Neural progenitor cell (in vitro differentiated cells): ENCODE results near the gene MACROD2. TPM values are rescaled to one million over a fixed set of nuclear protein-coding genes. Genes with fewer than 3 reads are reported as not detected.

Experiments
- DNase-seq: peaks from one replicate; pipeline ENCODE4 v3.0.0-alpha.2; 2016; ENCODE audit warnings: low spot score
- H2AFZ ChIP-seq: fragments of 200-600 bp; sonication (generic); replicated peaks from 2 replicates; pipeline ENCODE4 v1.6.1; 2016; ENCODE audit warnings: antibody characterized with exemption
- H3F3A ChIP-seq: fragments of 200-600 bp; sonication (generic); 2 replicates; pipeline ENCODE4 v1.6.1; 2016; ENCODE audit warnings: antibody characterized with exemption, low read depth
- H3K27ac ChIP-seq: fragments of 200-600 bp; sonication (generic); 2 replicates; pipeline ENCODE4 v1.5.1; 2016; ENCODE audit warnings: mild to moderate bottlenecking
- H3K27me3 ChIP-seq: fragments of 200-600 bp; sonication (generic); 2 replicates; pipeline ENCODE4 v1.6.1; 2016; ENCODE audit warnings: mild to moderate bottlenecking, moderate library complexity
- H3K36me3 ChIP-seq: fragments of 200-600 bp; sonication (generic); 2 replicates; pipeline ENCODE4 v1.5.1; 2016
- H3K4me1 ChIP-seq: fragments of 200-600 bp; sonication (generic); 2 replicates; pipeline ENCODE4 v1.6.1; 2016; ENCODE audit warnings: mixed run types
- H3K4me2 ChIP-seq: fragments of 200-600 bp; sonication (generic); 2 replicates; pipeline ENCODE4 v1.6.1; 2016
- H3K4me3 ChIP-seq: fragments of 200-600 bp; sonication (generic); 2 replicates; pipeline ENCODE4 v1.5.1; 2016
- H3K79me2 ChIP-seq: fragments of 200-600 bp; sonication (generic); 2 replicates; pipeline ENCODE4 v1.6.1; 2016; ENCODE audit warnings: low read depth
- H3K9ac ChIP-seq: fragments of 200-600 bp; sonication (generic); 2 replicates; pipeline ENCODE4 v1.6.1; 2016
- H3K9me3 ChIP-seq: fragments of 200-600 bp; sonication (generic); 2 replicates; pipeline ENCODE4 v1.5.1; 2016; ENCODE audit warnings: low read depth
- H4K20me1 ChIP-seq: fragments of 200-600 bp; sonication (generic); 2 replicates; pipeline ENCODE4 v1.6.1; 2016; ENCODE audit warnings: low read depth
- H3K27ac Mint-ChIP-seq: 3 replicates; pipeline ENCODE4 v1.8.0; 2021; ENCODE audit warnings: mixed read lengths
- H3K27me3 Mint-ChIP-seq: 2 replicates; pipeline ENCODE4 v1.8.0; 2022; ENCODE audit warnings: low read depth, mild to moderate bottlenecking, inconsistent platforms, moderate library complexity, mixed read lengths; ENCODE audit not compliant: insufficient read depth
- H3K36me3 Mint-ChIP-seq: 3 replicates; pipeline ENCODE4 v1.8.0; 2021; ENCODE audit warnings: mixed read lengths
- H3K4me1 Mint-ChIP-seq: 3 replicates; pipeline ENCODE4 v1.8.0; 2021; ENCODE audit warnings: mixed read lengths
- H3K4me3 Mint-ChIP-seq: 3 replicates; pipeline ENCODE4 v1.8.0; 2021; ENCODE audit warnings: mild to moderate bottlenecking, moderate library complexity, mixed read lengths
- H3K9me3 Mint-ChIP-seq: 3 replicates; pipeline ENCODE4 v1.8.0; 2020; ENCODE audit warnings: mixed read lengths
- CTCF ChIP-seq: fragments of 200-600 bp; sonication (generic); IDR thresholded peaks from 2 replicates; pipeline ENCODE4 v1.5.1; 2017; ENCODE audit warnings: antibody characterized with exemption, mild to moderate bottlenecking
- EZH2 ChIP-seq: fragments of 200-600 bp; sonication (generic); IDR thresholded peaks from 2 replicates; pipeline ENCODE4 v1.6.1; 2017; ENCODE audit warnings: antibody characterized with exemption, mild to moderate bottlenecking, moderate library complexity
- EZH2phosphoT487 ChIP-seq: fragments of 200-600 bp; sonication (generic); IDR thresholded peaks from 2 replicates; pipeline ENCODE4 v1.6.1; 2017; ENCODE audit warnings: antibody characterized with exemption
- total RNA-seq: library from RNA; depleted of rRNA; stranded (reverse); fragments of >200 nt; gene quantifications from 2 replicates; pipeline ENCODE4 v1.2.3, GENCODE V29; 2015; ENCODE audit warnings: low replicate concordance

MACROD2 gene
- total RNA-seq, 1 donor from 2014 or later = 11.9 TPM

- Histone ChIP-seq H3K79me2 (no peaks in the 10 kb centered on the region), H3K9ac (no peak overlapping the region), H3K9me3 (no peaks in the 10 kb centered on the region), H3K4me2 (no peak overlapping the region), H4K20me1 (no peaks in the 10 kb centered on the region), H2AFZ (no peak overlapping the region), H3K4me1 (no peaks in the 10 kb centered on the region), H3F3A (no peaks in the 10 kb centered on the region), H3K4me3 (no peak overlapping the region), H3K27ac (no peak overlapping the region), H3K27me3 (no peaks in the 10 kb centered on the region), H3K36me3 (no peaks in the 10 kb centered on the region)
- Mint-ChIP-seq H3K9me3 (no peaks in the 10 kb centered on the region), H3K4me1 (no peaks in the 10 kb centered on the region), H3K27ac (no peak overlapping the region), H3K4me3 (no peak overlapping the region), H3K27me3 (no peaks in the 10 kb centered on the region), H3K36me3 (no peaks in the 10 kb centered on the region)
- TF ChIP-seq EZH2 (no peak), EZH2phosphoT487 (no peak), CTCF (no peak)
- DNase-seq = no peak
Measured at GRCh38 chr20:15141861-15142260, 1146.5 kb downstream of the MACROD2 start.

- Mint-ChIP-seq H3K4me1 (peaks cover 6% of the 10 kb centered on the region), H3K27me3 (peaks cover 2% of the 10 kb centered on the region), H3K4me3 (no peak overlapping the region), H3K27ac (no peak overlapping the region), H3K36me3 (no peaks in the 10 kb centered on the region), H3K9me3 (no peaks in the 10 kb centered on the region)
- Histone ChIP-seq H3K4me1 (peaks cover 6% of the 10 kb centered on the region), H3K36me3 (no peaks in the 10 kb centered on the region), H3K4me3 (no peak overlapping the region), H3K27ac (no peak overlapping the region), H3F3A (no peaks in the 10 kb centered on the region), H3K9ac (no peak overlapping the region), H3K27me3 (no peaks in the 10 kb centered on the region), H2AFZ (no peak overlapping the region), H3K79me2 (no peaks in the 10 kb centered on the region), H4K20me1 (no peaks in the 10 kb centered on the region), H3K4me2 (no peak overlapping the region), H3K9me3 (no peaks in the 10 kb centered on the region)
- DNase-seq = no peak
- TF ChIP-seq EZH2phosphoT487 = no peak
- no peak for TF ChIP-seq EZH2
- no peak for TF ChIP-seq CTCF
Measured at GRCh38 chr20:15143478-15143877, 1148.2 kb downstream of the MACROD2 start.

GRCh38 chr20:15144916-15145315, 1149.6 kb downstream of the MACROD2 start:
- DNase-seq = no peak
- Mint-ChIP-seq H3K27ac (no peak overlapping the region), H3K4me3 (no peak overlapping the region), H3K9me3 (no peaks in the 10 kb centered on the region), H3K36me3 (no peaks in the 10 kb centered on the region), H3K27me3 (peaks cover 2% of the 10 kb centered on the region), H3K4me1 (peaks cover 6% of the 10 kb centered on the region)
- Histone ChIP-seq H3K4me1 (peaks cover 6% of the 10 kb centered on the region), H2AFZ (no peak overlapping the region), H3K36me3 (no peaks in the 10 kb centered on the region), H3F3A (no peaks in the 10 kb centered on the region), H3K27me3 (no peaks in the 10 kb centered on the region), H3K4me3 (no peak overlapping the region), H3K9ac (no peak overlapping the region), H4K20me1 (no peaks in the 10 kb centered on the region), H3K9me3 (no peaks in the 10 kb centered on the region), H3K79me2 (no peaks in the 10 kb centered on the region), H3K27ac (no peak overlapping the region), H3K4me2 (no peak overlapping the region)
- no peak for TF ChIP-seq EZH2

- DNase-seq = no peak
- H3K27me3 ChIP-seq = no peaks in the 10 kb centered on the region
- Mint-ChIP-seq H3K9me3 (peaks cover 7% of the 10 kb centered on the region), H3K36me3 (no peaks in the 10 kb centered on the region), H3K4me1 (peaks cover 6% of the 10 kb centered on the region), H3K4me3 (no peak overlapping the region), H3K27me3 (peaks cover 2% of the 10 kb centered on the region), H3K27ac (no peak overlapping the region)
- TF ChIP-seq CTCF (no peak), EZH2phosphoT487 (no peak), EZH2 (no peak)
- no peaks in the 10 kb centered on the region for H4K20me1 ChIP-seq
- H3K9me3 ChIP-seq = no peaks in the 10 kb centered on the region
- no peak overlapping the region for H3K4me3 ChIP-seq
- H3F3A ChIP-seq = no peaks in the 10 kb centered on the region
- no peak overlapping the region for H3K27ac ChIP-seq
- H3K79me2 ChIP-seq = no peaks in the 10 kb centered on the region
- no peak overlapping the region for H3K9ac ChIP-seq
- peaks cover 6% of the 10 kb centered on the region for H3K4me1 ChIP-seq
- H3K36me3 ChIP-seq = no peaks in the 10 kb centered on the region
- H2AFZ ChIP-seq = no peak overlapping the region
- no peak overlapping the region for H3K4me2 ChIP-seq
Measured at GRCh38 chr20:15146948-15147347, 1151.6 kb downstream of the MACROD2 start.
